Stromal cell of bone marrow (primary cell): Measurements from ENCODE around the gene C9.
"Not testable (repeated sequence)": the region's sequence is repeated elsewhere in the genome, so short reads cannot be mapped to it uniquely, and the experiment has no call there.

Experiments used
- DNase-seq: peaks from one replicate; pipeline ENCODE4 v3.0.0-alpha.2; 2012; ENCODE audit warnings: low read depth

The C9 gene

GRCh38 chr5:39364367-39364766 is at the start of gene C9:
TSS of gene C9 (minus strand) at chr5:39364495. CDS start at chr5:39364464, 31 bp downstream.
- DNase-seq = no peak

GRCh38 chr5:39413771-39414170 is 49.5 kb upstream of the C9 start:
- no peak for DNase-seq

GRCh38 chr5:39412721-39413394 is 48.6 kb upstream of the C9 start:
- DNase-seq = no peak

- no peak for DNase-seq
Measured at GRCh38 chr5:39411985-39412384, 47.7 kb upstream of the C9 start.

GRCh38 chr5:39411061-39411460 is 46.8 kb upstream of the C9 start:
- DNase-seq = peak; percentile 62

GRCh38 chr5:39409033-39409432 is 44.7 kb upstream of the C9 start:
- no peak for DNase-seq

GRCh38 chr5:39405083-39405843 is 41.0 kb upstream of the C9 start:
- no peak for DNase-seq

- not testable (repeated sequence) for DNase-seq
Measured at GRCh38 chr5:39403761-39404160, 39.5 kb upstream of the C9 start.

- DNase-seq = not testable (repeated sequence)
Measured at GRCh38 chr5:39402140-39402539, 37.8 kb upstream of the C9 start.

- no peak for DNase-seq
Measured at GRCh38 chr5:39400713-39401578, 36.7 kb upstream of the C9 start.

- DNase-seq = peak; percentile 97
Measured at GRCh38 chr5:39399135-39400036, 35.1 kb upstream of the C9 start.

GRCh38 chr5:39396843-39397242 is 32.5 kb upstream of the C9 start:
- DNase-seq = no peak

GRCh38 chr5:39395521-39395920 is 31.2 kb upstream of the C9 start:
- no peak for DNase-seq

GRCh38 chr5:39394946-39395345 is 30.7 kb upstream of the C9 start:
- DNase-seq = peak; percentile 80

- DNase-seq = no peak
Measured at GRCh38 chr5:39390945-39391344, 26.6 kb upstream of the C9 start.

GRCh38 chr5:39387293-39387692 is 23.0 kb upstream of the C9 start:
- DNase-seq = no peak

GRCh38 chr5:39384271-39384670 is 20.0 kb upstream of the C9 start:
- no peak for DNase-seq

- no peak for DNase-seq
Measured at GRCh38 chr5:39381376-39381775, 17.1 kb upstream of the C9 start.

- no peak for DNase-seq
Measured at GRCh38 chr5:39379693-39380092, 15.4 kb upstream of the C9 start.

- no peak for DNase-seq
Measured at GRCh38 chr5:39377613-39378012, 13.3 kb upstream of the C9 start.

- DNase-seq = peak; percentile 25
Measured at GRCh38 chr5:39376293-39376714, 12.0 kb upstream of the C9 start.

- DNase-seq = no peak
Measured at GRCh38 chr5:39373791-39374190, 9.5 kb upstream of the C9 start.
